ENCODE results near the gene FAXDC2.

GRCh38 chr5:154858972-154859871 lies 8.8 kb upstream of the FAXDC2 start:
- TF ChIP-seq POLR2A (IDR thresholded peaks at IDR 0.05; ENCODE audit: low read depth) (no peak), EP300 (IDR thresholded peaks at IDR 0.05) (no peak)
- TF ChIP-seq, protein P1, sequence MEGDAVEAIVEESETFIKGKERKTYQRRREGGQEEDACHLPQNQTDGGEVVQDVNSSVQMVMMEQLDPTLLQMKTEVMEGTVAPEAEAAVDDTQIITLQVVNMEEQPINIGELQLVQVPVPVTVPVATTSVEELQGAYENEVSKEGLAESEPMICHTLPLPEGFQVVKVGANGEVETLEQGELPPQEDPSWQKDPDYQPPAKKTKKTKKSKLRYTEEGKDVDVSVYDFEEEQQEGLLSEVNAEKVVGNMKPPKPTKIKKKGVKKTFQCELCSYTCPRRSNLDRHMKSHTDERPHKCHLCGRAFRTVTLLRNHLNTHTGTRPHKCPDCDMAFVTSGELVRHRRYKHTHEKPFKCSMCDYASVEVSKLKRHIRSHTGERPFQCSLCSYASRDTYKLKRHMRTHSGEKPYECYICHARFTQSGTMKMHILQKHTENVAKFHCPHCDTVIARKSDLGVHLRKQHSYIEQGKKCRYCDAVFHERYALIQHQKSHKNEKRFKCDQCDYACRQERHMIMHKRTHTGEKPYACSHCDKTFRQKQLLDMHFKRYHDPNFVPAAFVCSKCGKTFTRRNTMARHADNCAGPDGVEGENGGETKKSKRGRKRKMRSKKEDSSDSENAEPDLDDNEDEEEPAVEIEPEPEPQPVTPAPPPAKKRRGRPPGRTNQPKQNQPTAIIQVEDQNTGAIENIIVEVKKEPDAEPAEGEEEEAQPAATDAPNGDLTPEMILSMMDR (IDR thresholded peaks at IDR 0.05), result no peak
